K562 (cell line): ENCODE measurements around the gene RPL27. TPM values are rescaled to one million over a fixed set of nuclear protein-coding genes. Genes with fewer than 3 reads are reported as not detected.

Experiments
- CBX5 ChIP-seq: IDR thresholded peaks from 2 replicates; pipeline ENCODE4 v1.6.1; 2014; ENCODE audit warnings: low read depth, borderline replicate concordance
- CXXC5 ChIP-seq: fragments of 250-450 bp; sonication (Bioruptor Pico); IDR thresholded peaks from 2 replicates; pipeline ENCODE4 v1.8.0; 2022; ENCODE audit warnings: inconsistent platforms, mild to moderate bottlenecking, moderate library complexity
- E2F3 ChIP-seq: fragments of 250-450 bp; sonication (Bioruptor Pico); IDR thresholded peaks from 2 replicates; pipeline ENCODE4 v1.4.0; 2020; ENCODE audit warnings: mild to moderate bottlenecking
- ELK3 ChIP-seq: fragments of 450-650 bp; formaldehyde crosslinking; IDR thresholded peaks from 2 replicates; pipeline ENCODE4 v1.4.0; 2020; ENCODE audit warnings: mild to moderate bottlenecking
- ERF ChIP-seq: fragments of 450-650 bp; formaldehyde crosslinking; IDR thresholded peaks from 2 replicates; pipeline ENCODE4 v1.4.0; 2020; ENCODE audit warnings: mild to moderate bottlenecking, mixed read lengths
- ETV6 ChIP-seq, 3 experiments: fragments of 150-350 bp in 1 of 3; sonication (generic) in 1 of 3; formaldehyde crosslinking in 1 of 3; IDR thresholded peaks; 2 replicates each; pipeline versions ENCODE4 v1.6.1 to v1.8.0; 2014 to 2022; ENCODE audit warnings: borderline replicate concordance in 2 of 3, low read depth in 2 of 3, antibody characterized with exemption in 1 of 3, low read length in 1 of 3, mild to moderate bottlenecking in 1 of 3, missing genetic modification reagents in 1 of 3
- GATAD2B ChIP-seq: fragments of 450-650 bp; IDR thresholded peaks from 2 replicates; pipeline ENCODE4 v1.6.1; 2017; ENCODE audit warnings: mild to moderate bottlenecking, borderline replicate concordance
- ILF3 ChIP-seq: fragments of 450-650 bp; IDR thresholded peaks from 2 replicates; pipeline ENCODE4 v1.6.1; 2018; ENCODE audit warnings: antibody characterized with exemption, mild to moderate bottlenecking, moderate library complexity, borderline replicate concordance
- LCOR ChIP-seq: sonication (generic); formaldehyde crosslinking; IDR thresholded peaks from 2 replicates; pipeline ENCODE4 v1.8.0; 2022; ENCODE audit warnings: mild to moderate bottlenecking, missing genetic modification reagents
- MXI1 ChIP-seq: IDR thresholded peaks from 2 replicates; pipeline ENCODE4 v1.6.1; 2011; ENCODE audit warnings: low read depth, mild to moderate bottlenecking, improper control_type of control experiment, low read length
- NR1H2 ChIP-seq: sonication (generic); formaldehyde crosslinking; IDR thresholded peaks from 2 replicates; pipeline ENCODE4 v1.4.0; 2020; ENCODE audit warnings: mild to moderate bottlenecking, missing genetic modification reagents
- NR2F6 ChIP-seq: fragments of 450-650 bp; formaldehyde crosslinking; IDR thresholded peaks from 2 replicates; pipeline ENCODE4 v1.4.0; 2020; ENCODE audit warnings: mild to moderate bottlenecking
- POLR2AphosphoS2 ChIP-seq: IDR thresholded peaks from 2 replicates; pipeline ENCODE4 v1.6.1; 2012; ENCODE audit warnings: low read length, improper control_type of control experiment
- POLR2AphosphoS5 ChIP-seq: IDR thresholded peaks from 2 replicates; pipeline ENCODE4 v1.6.1; 2011; ENCODE audit warnings: mild to moderate bottlenecking, low read depth, low read length, moderate library complexity; ENCODE audit not compliant: control insufficient read depth, insufficient read depth
- SP2 ChIP-seq: IDR thresholded peaks from 2 replicates; pipeline ENCODE4 v1.6.1; 2011; ENCODE audit warnings: mild to moderate bottlenecking, low read depth, low read length, moderate library complexity; ENCODE audit not compliant: poor library complexity, severe bottlenecking; ENCODE audit errors: extremely low read depth
- SPI1 ChIP-seq: IDR thresholded peaks from 2 replicates; pipeline ENCODE4 v1.6.1; 2011; ENCODE audit warnings: low read depth, low read length, control low read depth, borderline replicate concordance
- TCFL5 ChIP-seq: fragments of 250-450 bp; sonication (Bioruptor Pico); conservative IDR thresholded peaks from 2 replicates; pipeline ENCODE4 v1.6.1; 2021; ENCODE audit warnings: mild to moderate bottlenecking, moderate library complexity, matching md5 sums
- THAP12 ChIP-seq: fragments of 250-450 bp; sonication (Bioruptor Pico); IDR thresholded peaks from 2 replicates; pipeline ENCODE4 v1.9.0; 2021; ENCODE audit warnings: mild to moderate bottlenecking, inconsistent platforms
- ZC3H4 ChIP-seq: sonication (generic); formaldehyde crosslinking; IDR thresholded peaks from 2 replicates; pipeline ENCODE4 v1.9.0; 2021; ENCODE audit warnings: missing genetic modification reagents, borderline replicate concordance
- ZNF282 ChIP-seq: sonication (generic); formaldehyde crosslinking; IDR thresholded peaks from 2 replicates; pipeline ENCODE4 v1.8.1; 2023; ENCODE audit warnings: missing genetic modification reagents
- ZNF644 ChIP-seq: fragments of 200-800 bp; sonication (Bioruptor generic); IDR thresholded peaks from 2 replicates; pipeline ENCODE4 v1.6.1; 2016; ENCODE audit warnings: low read depth, missing genetic modification characterization, missing compliant biosample characterization
- ZNF717 ChIP-seq: fragments of 250-450 bp; sonication (Bioruptor Pico); IDR thresholded peaks from 2 replicates; pipeline ENCODE4 v1.5.0; 2021
- ZSCAN29 ChIP-seq: fragments of 450-650 bp; IDR thresholded peaks from 2 replicates; pipeline ENCODE4 v1.6.1; 2017
- polyA plus RNA-seq, 8 experiments: library from polyadenylated mRNA; depleted of rRNA in 4 of 8; stranded (reverse) in 5 of 8; unstranded in 3 of 8; fragments of >200 nt; fragmentation: Nextera tagmentation in 2 of 8; fragmentation: Illumina TruSeq in 1 of 8; extraction: Ambion mirVana in 2 of 8; extraction: Trizol in 1 of 8; gene quantifications; 2 replicates each; pipeline versions ENCODE4 v1.2.1 to v1.2.3, GENCODE V29; 2011 to 2014; ENCODE audit warnings: inconsistent platforms in 1 of 8, missing spikeins in 1 of 8
- total RNA-seq, 7 experiments: library from RNA; depleted of rRNA in 6 of 7; stranded (reverse); fragments of >200 nt in 6 of 7; fragmentation: Illumina TruSeq in 2 of 7; extraction: Trizol in 2 of 7; gene quantifications; 2 replicates each; pipeline versions ENCODE4 v1.2.1 to v1.2.3, GENCODE V29; 2011 to 2021; ENCODE audit warnings: low replicate concordance in 1 of 7

RPL27 gene
- total and polyA plus RNA-seq, 9 of the 15 experiments (the other 6 are each of a cell fraction or from before 2014, with no cell fraction given): 1,539 to 6,155 (median 3,710) TPM

GRCh38 chr17:43010667-43011308 lies 12.6 kb downstream of the RPL27 start (continued):
- TF ChIP-seq LCOR (no peak), ZC3H4 (CRISPR knock-in tag) (no peak), E2F3 (no peak), CBX5 (no peak), POLR2AphosphoS5 (no peak), SP2 (no peak), TCFL5 (CRISPR knock-in tag) (no peak), ETV6 (IDR thresholded peaks at IDR 0.05; ENCODE audit: borderline replicate concordance in 1 of 2, low read depth in 2 of 2, low read length in 1 of 2) (no peak), ETV6 (CRISPR knock-in tag; IDR thresholded peaks at IDR 0.05; ENCODE audit: borderline replicate concordance) (no peak), ZNF282 (CRISPR knock-in tag) (no peak), THAP12 (CRISPR knock-in tag) (no peak), NR2F6 (CRISPR knock-in tag) (no peak), ZSCAN29 (no peak), ZNF644 (no peak), CXXC5 (CRISPR knock-in tag) (0 out of 2 replicates have a peak, but pooled peaks have one; percentile 12), GATAD2B (no peak), ELK3 (CRISPR knock-in tag) (no peak), NR1H2 (CRISPR knock-in tag) (no peak), ERF (CRISPR knock-in tag) (no peak), ZNF717 (no peak), POLR2AphosphoS2 (no peak), MXI1 (no peak), SPI1 (peak; percentile 26; the same call in 1 of the 2 replicates), ILF3 (no peak)
